Mucosa of descending colon (tissue), 3 donors: Measurements from ENCODE around the gene FAM32A. TPM values are rescaled to one million over a fixed set of nuclear protein-coding genes. Genes with fewer than 3 reads are reported as not detected.

Experiments used
- ATAC-seq: fragments of 200-7000 bp; cut with Tn5 transposase; one replicate; pipeline ENCODE4 v1.9.1; 2020; ENCODE audit warnings: mild to moderate bottlenecking, moderate library complexity
- DNase-seq, 3 donors: peaks; one replicate each; pipeline ENCODE4 v3.0.0-alpha.2; 2020
- H3K36me3 ChIP-seq: fragments of 200-600 bp; one replicate; pipeline ENCODE4 v1.8.0; 2021; ENCODE audit warnings: low read depth, mild to moderate bottlenecking
- H3K4me1 ChIP-seq: fragments of 200-600 bp; one replicate; pipeline ENCODE4 v1.8.0; 2021; ENCODE audit warnings: low read depth, mild to moderate bottlenecking
- H3K4me3 ChIP-seq: fragments of 200-600 bp; one replicate; pipeline ENCODE4 v1.8.0; 2021; ENCODE audit warnings: mild to moderate bottlenecking
- H3K9me3 ChIP-seq: fragments of 200-600 bp; one replicate; pipeline ENCODE4 v1.8.0; 2021; ENCODE audit warnings: mild to moderate bottlenecking
- intact Hi-C, 2 donors: fragments of 100-400 bp; cut with DNase I in 1 of 2; cut with micrococcal nuclease in 1 of 2; formaldehyde crosslinking; loops; one replicate each; pipeline versions ENCODE4 v1.11.0 to v1.11.1; 2022; cut with DNase I, micrococcal nuclease
- total RNA-seq, 3 donors: library from RNA; stranded (reverse); fragmentation: NEBNext Ultra II Directional in 2 of 3; extraction: Animal tissue kit (Norgen Biotek cat#: 25700) in 2 of 3; gene quantifications; one replicate each; pipeline versions ENCODE4 v1.2.1 to v1.2.4, GENCODE V29; 2021 to 2023
- TF ChIP-seq, protein P1 (sequence below): fragments of 200-600 bp; IDR thresholded peaks from one replicate; pipeline ENCODE4 v1.8.0; 2022; ENCODE audit warnings: antibody characterized with exemption, mild to moderate bottlenecking
- donor health status: DM: no; HTN: no; CAD: no; lungs with moderate emphysema.
- donor health status: DM: no; HTN: no; CAD: no.
- donor health status: DM: no; HTN: yes; CAD: no.

The FAM32A gene
- total RNA-seq, 3 donors from 2014 or later, result 77.1 to 88.3 (median 77.8) TPM

DNA sequence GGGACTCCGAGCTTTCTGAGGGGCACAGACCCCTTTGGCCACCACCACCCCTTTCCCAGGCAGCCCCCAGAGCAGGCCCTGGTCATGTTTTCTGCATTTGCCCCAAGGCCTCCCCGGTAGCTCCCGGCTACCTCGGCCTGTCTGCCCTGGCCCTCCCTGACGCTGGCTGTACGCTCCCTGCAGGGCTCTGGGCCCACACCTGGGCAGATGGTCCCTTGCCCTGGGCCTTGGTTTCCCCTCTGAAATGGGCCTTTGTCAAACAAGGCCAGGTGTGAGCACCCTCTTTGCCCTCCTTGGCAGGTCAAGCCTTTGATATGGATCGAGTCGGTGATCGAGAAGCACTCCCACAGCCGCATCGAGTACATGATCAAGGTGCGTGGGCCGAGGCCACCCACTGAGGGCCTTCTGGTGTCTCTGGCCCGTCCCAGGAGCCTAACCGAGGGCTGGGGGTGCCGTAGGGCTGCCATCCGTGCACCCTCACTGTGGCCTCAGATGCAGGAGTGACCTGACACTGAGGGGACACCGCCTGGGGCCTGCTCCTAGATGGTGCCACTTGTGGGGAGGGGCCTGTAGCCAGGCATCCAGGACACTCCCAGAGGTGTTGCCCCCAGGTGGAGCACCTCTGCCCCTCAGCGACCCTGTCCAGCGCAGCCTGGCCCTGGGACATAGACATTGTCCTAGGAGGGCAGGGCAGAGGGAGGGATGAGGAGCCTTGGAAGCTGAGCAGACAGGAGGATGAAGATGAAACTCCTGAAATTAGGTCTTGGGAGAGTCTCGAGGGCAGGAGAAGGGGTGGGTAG is 42.8 kb downstream of the FAM32A start:
- TF ChIP-seq, protein P1, sequence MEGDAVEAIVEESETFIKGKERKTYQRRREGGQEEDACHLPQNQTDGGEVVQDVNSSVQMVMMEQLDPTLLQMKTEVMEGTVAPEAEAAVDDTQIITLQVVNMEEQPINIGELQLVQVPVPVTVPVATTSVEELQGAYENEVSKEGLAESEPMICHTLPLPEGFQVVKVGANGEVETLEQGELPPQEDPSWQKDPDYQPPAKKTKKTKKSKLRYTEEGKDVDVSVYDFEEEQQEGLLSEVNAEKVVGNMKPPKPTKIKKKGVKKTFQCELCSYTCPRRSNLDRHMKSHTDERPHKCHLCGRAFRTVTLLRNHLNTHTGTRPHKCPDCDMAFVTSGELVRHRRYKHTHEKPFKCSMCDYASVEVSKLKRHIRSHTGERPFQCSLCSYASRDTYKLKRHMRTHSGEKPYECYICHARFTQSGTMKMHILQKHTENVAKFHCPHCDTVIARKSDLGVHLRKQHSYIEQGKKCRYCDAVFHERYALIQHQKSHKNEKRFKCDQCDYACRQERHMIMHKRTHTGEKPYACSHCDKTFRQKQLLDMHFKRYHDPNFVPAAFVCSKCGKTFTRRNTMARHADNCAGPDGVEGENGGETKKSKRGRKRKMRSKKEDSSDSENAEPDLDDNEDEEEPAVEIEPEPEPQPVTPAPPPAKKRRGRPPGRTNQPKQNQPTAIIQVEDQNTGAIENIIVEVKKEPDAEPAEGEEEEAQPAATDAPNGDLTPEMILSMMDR, result no peak
- Histone ChIP-seq H3K4me1 (no peaks in the 10 kb centered on the region), H3K9me3 (no peaks in the 10 kb centered on the region), H3K36me3 (no peaks in the 10 kb centered on the region), H3K4me3 (no peak overlapping the region)
- intact Hi-C loops, result no loop called here
- ATAC-seq (no peak), DNase-seq (no peak)

DNA sequence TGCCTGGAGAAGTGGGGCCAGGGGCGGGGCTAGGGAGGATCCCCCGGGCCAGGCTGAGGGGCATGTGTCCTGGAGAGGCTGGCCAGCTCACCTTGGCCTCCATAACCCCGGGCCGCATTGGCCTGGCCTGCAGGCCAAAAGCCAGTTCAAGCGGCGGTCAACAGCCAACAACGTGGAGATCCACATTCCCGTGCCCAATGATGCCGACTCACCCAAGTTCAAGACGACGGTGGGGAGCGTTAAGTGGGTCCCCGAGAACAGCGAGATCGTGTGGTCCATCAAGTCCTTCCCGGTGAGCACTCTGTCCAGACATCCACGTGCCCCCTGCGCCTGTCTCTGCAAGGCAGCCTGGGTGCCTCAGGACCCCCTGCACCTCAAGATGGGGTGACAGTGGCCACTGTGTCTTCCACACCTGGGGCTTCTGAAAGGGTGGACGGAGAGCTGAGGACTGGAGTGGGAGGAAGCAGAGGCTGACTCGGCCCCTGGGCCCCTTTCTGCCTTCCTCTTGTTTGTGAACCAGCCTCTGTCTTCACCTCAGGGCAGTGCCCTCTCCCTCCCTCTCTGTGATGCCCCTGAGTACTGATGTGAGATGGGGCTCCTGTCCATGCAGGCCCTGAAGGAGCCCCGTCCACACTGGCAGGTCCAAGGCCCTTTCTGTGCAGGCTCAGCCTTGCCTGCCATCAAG is 43.6 kb downstream of the FAM32A start:
- ATAC-seq (no peak), DNase-seq (no peak)
- TF ChIP-seq, protein P1, result no peak
- no peaks in the 10 kb centered on the region for H3K36me3 ChIP-seq
- H3K4me3 ChIP-seq, result no peak overlapping the region
- intact Hi-C loops, result no loop called here
- H3K9me3 ChIP-seq, result no peaks in the 10 kb centered on the region
- no peaks in the 10 kb centered on the region for H3K4me1 ChIP-seq

DNA sequence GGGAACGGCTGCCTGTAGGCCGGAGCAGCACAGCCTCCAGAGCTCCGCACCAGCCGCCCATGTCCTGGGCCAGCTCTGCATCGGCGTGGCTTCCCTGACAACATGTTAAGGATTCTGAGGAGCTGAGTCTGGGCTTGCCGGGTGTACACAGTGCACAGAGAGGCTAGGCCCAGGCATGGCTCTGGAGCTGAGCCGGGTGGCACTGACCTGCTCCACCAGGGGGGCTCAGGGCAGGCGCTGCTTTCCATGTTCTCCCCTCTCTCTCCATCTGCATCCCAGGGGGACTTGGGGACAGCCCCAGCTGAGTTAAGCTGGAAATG is 44.1 kb downstream of the FAM32A start:
- intact Hi-C loops, result no loop called here
- DNase-seq (no peak), ATAC-seq (no peak)
- H3K4me3 ChIP-seq, result no peak overlapping the region
- TF ChIP-seq, protein P1, result no peak
- H3K9me3 ChIP-seq, result no peaks in the 10 kb centered on the region
- no peaks in the 10 kb centered on the region for H3K4me1 ChIP-seq
- H3K36me3 ChIP-seq, result no peaks in the 10 kb centered on the region

DNA sequence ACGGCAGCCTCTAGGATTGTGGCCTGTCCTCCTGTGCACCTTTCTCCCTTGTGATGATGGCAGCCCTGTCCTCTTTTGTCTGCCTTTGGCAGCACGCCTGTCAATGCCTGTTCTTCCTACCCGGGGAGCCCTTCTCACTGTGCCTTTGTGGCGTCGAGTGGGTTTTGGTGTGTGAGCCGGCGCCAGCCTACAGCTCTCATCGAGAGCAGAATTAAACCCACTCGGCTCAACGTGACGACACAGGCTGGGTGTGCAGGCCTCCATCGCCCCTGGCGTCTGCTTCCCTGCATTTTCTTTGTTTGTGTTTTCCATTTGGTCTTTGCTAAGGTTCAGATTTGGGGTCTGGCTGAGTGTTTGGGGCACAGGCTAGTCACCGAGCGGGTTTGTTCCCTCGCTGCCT is 46.9 kb downstream of the FAM32A start:
- no peak for ATAC-seq

DNA sequence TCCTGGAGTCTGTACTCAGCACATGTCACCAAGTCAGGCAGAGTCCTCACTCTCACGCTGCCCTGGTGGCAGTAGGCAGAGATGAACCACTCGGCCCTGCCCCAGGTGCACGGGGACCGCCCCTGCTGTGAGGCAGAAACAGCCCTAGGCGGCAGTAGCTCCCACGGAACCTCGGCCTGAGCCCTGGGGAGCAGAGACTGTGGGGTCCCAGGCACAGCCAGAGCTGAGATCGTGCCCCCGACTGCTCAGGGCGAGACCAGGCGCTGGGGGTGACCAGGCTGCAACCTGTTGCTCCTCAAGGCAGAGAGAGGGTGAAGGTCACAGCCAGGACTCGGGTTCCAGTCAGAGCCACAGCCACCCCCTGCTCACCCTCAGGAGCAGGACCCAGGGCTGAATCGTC is 47.4 kb downstream of the FAM32A start:
- intact Hi-C loops, result no loop called here
- no peak for DNase-seq
- TF ChIP-seq, protein P1, result no peak
- Histone ChIP-seq H3K4me1 (no peaks in the 10 kb centered on the region), H3K36me3 (no peaks in the 10 kb centered on the region), H3K4me3 (no peak overlapping the region), H3K9me3 (no peaks in the 10 kb centered on the region)
- ATAC-seq, result no peak

More for the DNA sequence above, 46.9 kb downstream of the FAM32A start:
- TF ChIP-seq, protein P1, result no peak
- H3K4me3 ChIP-seq, result no peak overlapping the region
- DNase-seq, result no peak
- H3K36me3 ChIP-seq, result no peaks in the 10 kb centered on the region
- H3K9me3 ChIP-seq, result no peaks in the 10 kb centered on the region
- intact Hi-C loops, result no loop called here
- no peaks in the 10 kb centered on the region for H3K4me1 ChIP-seq
